K562 (cell line): ENCODE results near the gene LASP1NB.

Experiments used
- CBFA2T3 ChIP-seq: fragments of 450-650 bp; IDR thresholded peaks from 2 replicates; pipeline ENCODE4 v1.6.1; 2017
- CCNT2 ChIP-seq: IDR thresholded peaks from 2 replicates; pipeline ENCODE4 v1.6.1; 2011; ENCODE audit warnings: borderline replicate concordance, low read depth, mild to moderate bottlenecking, moderate library complexity, mixed read lengths, low read length; ENCODE audit not compliant: insufficient read length; ENCODE audit errors: extremely low read depth
- CHAMP1 ChIP-seq: fragments of 450-650 bp; IDR thresholded peaks from 2 replicates; pipeline ENCODE4 v1.6.1; 2016; ENCODE audit warnings: mild to moderate bottlenecking
- CHCHD3 ChIP-seq: fragments of 250-450 bp; sonication (Bioruptor Pico); IDR thresholded peaks from 2 replicates; pipeline ENCODE4 v2.1.2; 2022; ENCODE audit warnings: mild to moderate bottlenecking
- FIP1L1 ChIP-seq: fragments of 200-400 bp; formaldehyde crosslinking; IDR thresholded peaks from 2 replicates; pipeline ENCODE4 v1.6.1; 2018; ENCODE audit warnings: mild to moderate bottlenecking, low read depth, low read length; ENCODE audit not compliant: poor library complexity, severe bottlenecking
- KHSRP ChIP-seq: fragments of 450-650 bp; IDR thresholded peaks from 2 replicates; pipeline ENCODE4 v1.6.1; 2017
- PML ChIP-seq: IDR thresholded peaks from 2 replicates; pipeline ENCODE4 v1.6.1; 2012; ENCODE audit warnings: low read length, inconsistent platforms
- RNF219 ChIP-seq: fragments of 250-450 bp; sonication (Bioruptor Pico); IDR thresholded peaks from 2 replicates; pipeline ENCODE4 v1.5.0; 2022; ENCODE audit warnings: mild to moderate bottlenecking
- STAT5A ChIP-seq: IDR thresholded peaks from 2 replicates; pipeline ENCODE4 v1.6.1; 2012; ENCODE audit warnings: low read length, inconsistent platforms, borderline replicate concordance
- THAP12 ChIP-seq: fragments of 250-450 bp; sonication (Bioruptor Pico); IDR thresholded peaks from 2 replicates; pipeline ENCODE4 v1.9.0; 2021; ENCODE audit warnings: mild to moderate bottlenecking, inconsistent platforms
- ZKSCAN3 ChIP-seq: fragments of 250-450 bp; sonication (Bioruptor Pico); IDR thresholded peaks from 2 replicates; pipeline ENCODE4 v1.4.0; 2020
- ZNF217 ChIP-seq: sonication (generic); formaldehyde crosslinking; IDR thresholded peaks from 2 replicates; pipeline ENCODE4 v1.8.0; 2022; ENCODE audit warnings: mild to moderate bottlenecking, missing genetic modification reagents
- TF ChIP-seq, protein P1 (sequence below), 2 experiments: fragments of 150-350 bp in 1 of 2; IDR thresholded peaks; 2 replicates each; pipeline ENCODE4 v1.6.1; 2012 to 2016; ENCODE audit warnings: low read depth in 2 of 2, low read length in 2 of 2, mild to moderate bottlenecking in 1 of 2, moderate library complexity in 1 of 2
- TF ChIP-seq, protein P2 (sequence below): fragments of 450-650 bp; IDR thresholded peaks from 2 replicates; pipeline ENCODE4 v1.6.1; 2017; ENCODE audit warnings: antibody characterized with exemption, mild to moderate bottlenecking

Gene LASP1NB

GRCh38 chr17:38894276-38894675 lies 31.1 kb upstream of the LASP1NB start (continued):
- TF ChIP-seq, protein P1, sequence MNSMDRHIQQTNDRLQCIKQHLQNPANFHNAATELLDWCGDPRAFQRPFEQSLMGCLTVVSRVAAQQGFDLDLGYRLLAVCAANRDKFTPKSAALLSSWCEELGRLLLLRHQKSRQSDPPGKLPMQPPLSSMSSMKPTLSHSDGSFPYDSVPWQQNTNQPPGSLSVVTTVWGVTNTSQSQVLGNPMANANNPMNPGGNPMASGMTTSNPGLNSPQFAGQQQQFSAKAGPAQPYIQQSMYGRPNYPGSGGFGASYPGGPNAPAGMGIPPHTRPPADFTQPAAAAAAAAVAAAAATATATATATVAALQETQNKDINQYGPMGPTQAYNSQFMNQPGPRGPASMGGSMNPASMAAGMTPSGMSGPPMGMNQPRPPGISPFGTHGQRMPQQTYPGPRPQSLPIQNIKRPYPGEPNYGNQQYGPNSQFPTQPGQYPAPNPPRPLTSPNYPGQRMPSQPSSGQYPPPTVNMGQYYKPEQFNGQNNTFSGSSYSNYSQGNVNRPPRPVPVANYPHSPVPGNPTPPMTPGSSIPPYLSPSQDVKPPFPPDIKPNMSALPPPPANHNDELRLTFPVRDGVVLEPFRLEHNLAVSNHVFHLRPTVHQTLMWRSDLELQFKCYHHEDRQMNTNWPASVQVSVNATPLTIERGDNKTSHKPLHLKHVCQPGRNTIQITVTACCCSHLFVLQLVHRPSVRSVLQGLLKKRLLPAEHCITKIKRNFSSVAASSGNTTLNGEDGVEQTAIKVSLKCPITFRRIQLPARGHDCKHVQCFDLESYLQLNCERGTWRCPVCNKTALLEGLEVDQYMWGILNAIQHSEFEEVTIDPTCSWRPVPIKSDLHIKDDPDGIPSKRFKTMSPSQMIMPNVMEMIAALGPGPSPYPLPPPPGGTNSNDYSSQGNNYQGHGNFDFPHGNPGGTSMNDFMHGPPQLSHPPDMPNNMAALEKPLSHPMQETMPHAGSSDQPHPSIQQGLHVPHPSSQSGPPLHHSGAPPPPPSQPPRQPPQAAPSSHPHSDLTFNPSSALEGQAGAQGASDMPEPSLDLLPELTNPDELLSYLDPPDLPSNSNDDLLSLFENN (IDR thresholded peaks at IDR 0.05; ENCODE audit: low read depth in 2 of 2, low read length in 2 of 2), result 0 out of 4 replicates have a peak, but pooled peaks of 1 of the 2 experiments have one; percentile 31
- no peak for TF ChIP-seq RNF219 (CRISPR knock-in tag)
- TF ChIP-seq CHCHD3 (CRISPR knock-in tag), result no peak
- TF ChIP-seq KHSRP, result no peak
- TF ChIP-seq ZKSCAN3 (CRISPR knock-in tag), result no peak
- TF ChIP-seq CHAMP1, result no peak
- TF ChIP-seq STAT5A, result peak; percentile 81
- TF ChIP-seq FIP1L1, result no peak
- TF ChIP-seq, protein P2, sequence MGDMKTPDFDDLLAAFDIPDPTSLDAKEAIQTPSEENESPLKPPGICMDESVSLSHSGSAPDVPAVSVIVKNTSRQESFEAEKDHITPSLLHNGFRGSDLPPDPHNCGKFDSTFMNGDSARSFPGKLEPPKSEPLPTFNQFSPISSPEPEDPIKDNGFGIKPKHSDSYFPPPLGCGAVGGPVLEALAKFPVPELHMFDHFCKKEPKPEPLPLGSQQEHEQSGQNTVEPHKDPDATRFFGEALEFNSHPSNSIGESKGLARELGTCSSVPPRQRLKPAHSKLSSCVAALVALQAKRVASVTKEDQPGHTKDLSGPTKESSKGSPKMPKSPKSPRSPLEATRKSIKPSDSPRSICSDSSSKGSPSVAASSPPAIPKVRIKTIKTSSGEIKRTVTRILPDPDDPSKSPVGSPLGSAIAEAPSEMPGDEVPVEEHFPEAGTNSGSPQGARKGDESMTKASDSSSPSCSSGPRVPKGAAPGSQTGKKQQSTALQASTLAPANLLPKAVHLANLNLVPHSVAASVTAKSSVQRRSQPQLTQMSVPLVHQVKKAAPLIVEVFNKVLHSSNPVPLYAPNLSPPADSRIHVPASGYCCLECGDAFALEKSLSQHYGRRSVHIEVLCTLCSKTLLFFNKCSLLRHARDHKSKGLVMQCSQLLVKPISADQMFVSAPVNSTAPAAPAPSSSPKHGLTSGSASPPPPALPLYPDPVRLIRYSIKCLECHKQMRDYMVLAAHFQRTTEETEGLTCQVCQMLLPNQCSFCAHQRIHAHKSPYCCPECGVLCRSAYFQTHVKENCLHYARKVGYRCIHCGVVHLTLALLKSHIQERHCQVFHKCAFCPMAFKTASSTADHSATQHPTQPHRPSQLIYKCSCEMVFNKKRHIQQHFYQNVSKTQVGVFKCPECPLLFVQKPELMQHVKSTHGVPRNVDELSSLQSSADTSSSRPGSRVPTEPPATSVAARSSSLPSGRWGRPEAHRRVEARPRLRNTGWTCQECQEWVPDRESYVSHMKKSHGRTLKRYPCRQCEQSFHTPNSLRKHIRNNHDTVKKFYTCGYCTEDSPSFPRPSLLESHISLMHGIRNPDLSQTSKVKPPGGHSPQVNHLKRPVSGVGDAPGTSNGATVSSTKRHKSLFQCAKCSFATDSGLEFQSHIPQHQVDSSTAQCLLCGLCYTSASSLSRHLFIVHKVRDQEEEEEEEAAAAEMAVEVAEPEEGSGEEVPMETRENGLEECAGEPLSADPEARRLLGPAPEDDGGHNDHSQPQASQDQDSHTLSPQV, result 0 out of 2 replicates have a peak, but pooled peaks have one; percentile 19
- no peak for TF ChIP-seq CCNT2
- no peak for TF ChIP-seq THAP12 (CRISPR knock-in tag)
- TF ChIP-seq PML, result peak; percentile 65; the same call in 1 of the 2 replicates
- no peak for TF ChIP-seq ZNF217
- peak; percentile 96 for TF ChIP-seq CBFA2T3
